A549 (cell line): ENCODE measurements around the gene SAYSD1. TPM values are rescaled to one million over a fixed set of nuclear protein-coding genes. Genes with fewer than 3 reads are reported as not detected.

Experiments used
- ATAC-seq, 2 experiments: fragments of 200-7000 bp in 1 of 2; fragments of >200 bp in 1 of 2; cut with Nextera tagmentation in 1 of 2; cut with Tn5 transposase in 1 of 2; 3 replicates each; pipeline versions ENCODE4 v1.8.0 to v1.9.1; 2018 to 2020; ENCODE audit warnings: mild to moderate bottlenecking in 1 of 2, moderate library complexity in 1 of 2
- CTCF ChIA-PET: fragments of 300-600 bp; sonication (Branson Sonifier 250); formaldehyde crosslinking; extraction: SDS; loops from one replicate; lab custom pipeline; 2021; ENCODE audit warnings: antibody characterized with exemption, inconsistent platforms; lab: Yijun Ruan, JAX
- POLR2A ChIA-PET: fragments of 350-600 bp; formaldehyde crosslinking; extraction: SDS; loops from one replicate; lab custom pipeline; 2021; ENCODE audit warnings: antibody characterized with exemption, inconsistent platforms; lab: Yijun Ruan, JAX
- DNase-seq, 2 experiments: peaks; one replicate each; pipeline versions ENCODE4 v3.0.0 to v3.0.0-alpha.2; 2011 to 2016; ENCODE audit warnings: low read depth in 1 of 2, low spot score in 1 of 2
- FAIRE-seq: peaks from 2 replicates; lab custom pipeline; 2011; peaks lifted over from hg19 to GRCh38; lab: Jason Lieb, UNC
- H3K27ac ChIP-seq, 2 experiments: fragments of >200 bp; sonication (Bioruptor Twin); formaldehyde crosslinking; 3 replicates each; pipeline ENCODE4 v1.5.1; 2016 to 2017
- H3K4me1 ChIP-seq: fragments of >200 bp; sonication (Bioruptor Twin); formaldehyde crosslinking; 3 replicates; pipeline ENCODE4 v1.6.1; 2016
- H3K4me2 ChIP-seq: fragments of >200 bp; sonication (Bioruptor Twin); formaldehyde crosslinking; 3 replicates; pipeline ENCODE4 v1.6.1; 2016
- H3K4me3 ChIP-seq: fragments of >200 bp; sonication (Bioruptor Twin); formaldehyde crosslinking; 3 replicates; pipeline ENCODE4 v1.5.1; 2016
- H3K9me3 ChIP-seq: fragments of >200 bp; sonication (Bioruptor Twin); formaldehyde crosslinking; 3 replicates; pipeline ENCODE4 v1.6.1; 2016
- CEBPB ChIP-seq, 2 experiments: fragments of >200 bp in 1 of 2; sonication (Bioruptor Twin) in 1 of 2; formaldehyde crosslinking in 1 of 2; IDR thresholded peaks; 2 replicates each; pipeline ENCODE4 v1.6.1; 2012 to 2016
- CTCF ChIP-seq: fragments of >200 bp; sonication (Bioruptor Twin); formaldehyde crosslinking; IDR thresholded peaks from 3 replicates; pipeline ENCODE4 v1.5.1; 2016
- EHF ChIP-seq: fragments of 250-450 bp; sonication (Bioruptor Pico); IDR thresholded peaks from 2 replicates; pipeline ENCODE4 v1.5.0; 2020; ENCODE audit warnings: mild to moderate bottlenecking
- FOSB ChIP-seq: fragments of 250-450 bp; sonication (Bioruptor Pico); IDR thresholded peaks from 2 replicates; pipeline ENCODE4 v1.5.0; 2020; ENCODE audit warnings: mild to moderate bottlenecking, moderate library complexity
- GATA3 ChIP-seq: IDR thresholded peaks from 2 replicates; pipeline ENCODE4 v1.6.1; 2012; ENCODE audit warnings: borderline replicate concordance
- HEYL ChIP-seq: fragments of 250-450 bp; sonication (Bioruptor Pico); IDR thresholded peaks from 2 replicates; pipeline ENCODE4 v1.8.0; 2021; ENCODE audit warnings: mild to moderate bottlenecking, moderate library complexity
- HMGXB4 ChIP-seq: fragments of 250-450 bp; sonication (Bioruptor Pico); IDR thresholded peaks from 2 replicates; pipeline ENCODE4 v1.5.0; 2021; ENCODE audit warnings: mild to moderate bottlenecking, moderate library complexity, borderline replicate concordance
- HOXA7 ChIP-seq: fragments of 250-450 bp; sonication (Bioruptor Pico); IDR thresholded peaks from 2 replicates; pipeline ENCODE4 v1.5.0; 2020; ENCODE audit warnings: mild to moderate bottlenecking, moderate library complexity
- HOXB5 ChIP-seq: fragments of 250-450 bp; sonication (Bioruptor Pico); IDR thresholded peaks from 2 replicates; pipeline ENCODE4 v1.5.0; 2020; ENCODE audit warnings: mild to moderate bottlenecking, moderate library complexity
- JUN ChIP-seq, 2 experiments: fragments of >200 bp; sonication (Bioruptor Twin); formaldehyde crosslinking; IDR thresholded peaks; 2 replicates in 1 of 2; 3 replicates in 1 of 2; pipeline ENCODE4 v1.6.1; 2016 to 2017
- KDM1A ChIP-seq: fragments of 200-600 bp; sonication (generic); IDR thresholded peaks from 2 replicates; pipeline ENCODE4 v1.6.1; 2016; ENCODE audit warnings: low read depth, mild to moderate bottlenecking
- KDM5A ChIP-seq: fragments of 200-600 bp; sonication (generic); IDR thresholded peaks from 2 replicates; pipeline ENCODE4 v1.6.1; 2016; ENCODE audit warnings: antibody characterized with exemption, mild to moderate bottlenecking
- MAFK ChIP-seq: fragments of 450-650 bp; IDR thresholded peaks from 2 replicates; pipeline ENCODE4 v1.6.1; 2014; ENCODE audit not compliant: partially characterized antibody
- MAZ ChIP-seq: fragments of 150-350 bp; IDR thresholded peaks from 2 replicates; pipeline ENCODE4 v1.6.1; 2014; ENCODE audit warnings: antibody characterized with exemption, low read depth, low read length, borderline replicate concordance
- PHF8 ChIP-seq: fragments of 200-600 bp; sonication (generic); IDR thresholded peaks from 2 replicates; pipeline ENCODE4 v1.6.1; 2016; ENCODE audit warnings: low read depth, mild to moderate bottlenecking, antibody characterized with exemption, moderate library complexity, borderline replicate concordance
- POLR2A ChIP-seq: IDR thresholded peaks from 2 replicates; pipeline ENCODE4 v1.6.1; 2012; ENCODE audit warnings: mild to moderate bottlenecking, low read length
- POLR2AphosphoS2 ChIP-seq: conservative IDR thresholded peaks from 2 replicates; pipeline ENCODE4 v1.6.1; 2012; ENCODE audit warnings: low read length, improper control_type of control experiment, inconsistent platforms
- RAD21 ChIP-seq, 2 experiments: fragments of >200 bp in 1 of 2; sonication (Bioruptor Twin) in 1 of 2; formaldehyde crosslinking in 1 of 2; IDR thresholded peaks in 1 of 2; conservative IDR thresholded peaks in 1 of 2; 2 replicates in 1 of 2; 3 replicates in 1 of 2; pipeline ENCODE4 v1.6.1; 2012 to 2018; ENCODE audit warnings: inconsistent platforms in 1 of 2
- RARB ChIP-seq: fragments of 250-450 bp; sonication (Bioruptor Pico); IDR thresholded peaks from 2 replicates; pipeline ENCODE4 v1.8.0; 2021; ENCODE audit warnings: mild to moderate bottlenecking, moderate library complexity
- RFX5 ChIP-seq: fragments of 450-650 bp; IDR thresholded peaks from 2 replicates; pipeline ENCODE4 v1.7.1; 2014; ENCODE audit warnings: antibody characterized with exemption, mild to moderate bottlenecking, moderate library complexity
- TFCP2L1 ChIP-seq: fragments of 250-450 bp; sonication (Bioruptor Pico); IDR thresholded peaks from 2 replicates; pipeline ENCODE4 v1.5.0; 2021; ENCODE audit warnings: mild to moderate bottlenecking
- TP53 ChIP-seq: fragments of 250-450 bp; sonication (Bioruptor Pico); IDR thresholded peaks from 2 replicates; pipeline ENCODE4 v1.5.0; 2021; ENCODE audit warnings: mild to moderate bottlenecking, moderate library complexity
- USF2 ChIP-seq: fragments of 450-650 bp; IDR thresholded peaks from 2 replicates; pipeline ENCODE4 v1.6.1; 2014; ENCODE audit warnings: antibody characterized with exemption
- ZC3H11A ChIP-seq: fragments of 450-650 bp; IDR thresholded peaks from 2 replicates; pipeline ENCODE4 v1.6.1; 2014; ENCODE audit warnings: antibody characterized with exemption, mild to moderate bottlenecking
- ZNF302 ChIP-seq: fragments of 250-450 bp; sonication (Bioruptor Pico); IDR thresholded peaks from 2 replicates; pipeline ENCODE4 v1.9.0; 2021; ENCODE audit warnings: inconsistent platforms, mild to moderate bottlenecking, moderate library complexity
- ZSCAN20 ChIP-seq: fragments of 250-450 bp; sonication (Bioruptor Pico); IDR thresholded peaks from 2 replicates; pipeline ENCODE4 v1.8.0; 2022; ENCODE audit warnings: mild to moderate bottlenecking, moderate library complexity
- WGBS: methylation state at CpG from one replicate; pipeline ENCODE4 v1.1.6; 2017; ENCODE audit errors: missing lambda C conversion rate; 5-methylcytosine and 5-hydroxymethylcytosine counted together
- polyA plus RNA-seq, 4 experiments: library from polyadenylated mRNA; depleted of rRNA in 3 of 4; stranded (reverse); fragments of >200 nt; fragmentation: RNase III in 1 of 4; extraction: RNeasy Plus Mini Kit Qiagen cat#74134 plus additional on column Dnase treatment in 1 of 4; gene quantifications; 2 replicates in 3 of 4; 3 replicates in 1 of 4; pipeline ENCODE4 v1.2.3, GENCODE V29; 2011 to 2017
- TF ChIP-seq, protein P1 (sequence below): fragments of 250-450 bp; sonication (Bioruptor Pico); IDR thresholded peaks from 2 replicates; pipeline ENCODE4 v1.5.0; 2020; ENCODE audit warnings: low read depth, mild to moderate bottlenecking, moderate library complexity
- TF ChIP-seq, protein P2 (sequence below): fragments of 200-600 bp; sonication (generic); IDR thresholded peaks from 2 replicates; pipeline ENCODE4 v1.6.1; 2016; ENCODE audit warnings: antibody characterized with exemption, mild to moderate bottlenecking, moderate library complexity

SAYSD1 gene
- polyA plus RNA-seq, 2 of the 4 experiments (the other 2 are of a cell fraction) = 8.1 to 15.6 TPM

GRCh38 chr6:39063526-39063925 is 51.5 kb downstream of the SAYSD1 start:
- DNase-seq (no peak), ATAC-seq (no peak), FAIRE-seq (no peak)
- H3K4me2 ChIP-seq = no peak overlapping the region
- ChIA-PET POLR2A (no interaction called here), CTCF (no interaction called here)
- H3K27ac ChIP-seq = no peak overlapping the region
- WGBS = 8% methylated on average over 1 of the region's 1 CpG
- no peaks in the 10 kb centered on the region for H3K9me3 ChIP-seq
- TF ChIP-seq USF2 = no peak
- TF ChIP-seq TFCP2L1 (CRISPR knock-in tag) = no peak
- TF ChIP-seq HEYL = no peak
- TF ChIP-seq ZC3H11A = no peak
- TF ChIP-seq POLR2A = no peak
- no peak for TF ChIP-seq KDM1A
- TF ChIP-seq, protein P1, sequence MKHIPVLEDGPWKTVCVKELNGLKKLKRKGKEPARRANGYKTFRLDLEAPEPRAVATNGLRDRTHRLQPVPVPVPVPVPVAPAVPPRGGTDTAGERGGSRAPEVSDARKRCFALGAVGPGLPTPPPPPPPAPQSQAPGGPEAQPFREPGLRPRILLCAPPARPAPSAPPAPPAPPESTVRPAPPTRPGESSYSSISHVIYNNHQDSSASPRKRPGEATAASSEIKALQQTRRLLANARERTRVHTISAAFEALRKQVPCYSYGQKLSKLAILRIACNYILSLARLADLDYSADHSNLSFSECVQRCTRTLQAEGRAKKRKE = no peak
- no peak for TF ChIP-seq CTCF
- TF ChIP-seq GATA3 = no peak
- no peak for TF ChIP-seq TP53 (CRISPR knock-in tag)
- TF ChIP-seq MAFK = no peak
- TF ChIP-seq PHF8 = no peak
- TF ChIP-seq CEBPB (IDR thresholded peaks at IDR 0.05) = no peak
- no peak for TF ChIP-seq RAD21 (conservative IDR thresholded peaks at IDR 0.05 in 1 of 2, IDR thresholded peaks at IDR 0.05 in 1 of 2)
- TF ChIP-seq RFX5 = no peak
- TF ChIP-seq JUN (IDR thresholded peaks at IDR 0.05) = no peak
- no peak for TF ChIP-seq EHF (CRISPR knock-in tag)
- no peak for TF ChIP-seq ZNF302
- no peak for TF ChIP-seq HOXB5 (CRISPR knock-in tag)
- TF ChIP-seq, protein P2, sequence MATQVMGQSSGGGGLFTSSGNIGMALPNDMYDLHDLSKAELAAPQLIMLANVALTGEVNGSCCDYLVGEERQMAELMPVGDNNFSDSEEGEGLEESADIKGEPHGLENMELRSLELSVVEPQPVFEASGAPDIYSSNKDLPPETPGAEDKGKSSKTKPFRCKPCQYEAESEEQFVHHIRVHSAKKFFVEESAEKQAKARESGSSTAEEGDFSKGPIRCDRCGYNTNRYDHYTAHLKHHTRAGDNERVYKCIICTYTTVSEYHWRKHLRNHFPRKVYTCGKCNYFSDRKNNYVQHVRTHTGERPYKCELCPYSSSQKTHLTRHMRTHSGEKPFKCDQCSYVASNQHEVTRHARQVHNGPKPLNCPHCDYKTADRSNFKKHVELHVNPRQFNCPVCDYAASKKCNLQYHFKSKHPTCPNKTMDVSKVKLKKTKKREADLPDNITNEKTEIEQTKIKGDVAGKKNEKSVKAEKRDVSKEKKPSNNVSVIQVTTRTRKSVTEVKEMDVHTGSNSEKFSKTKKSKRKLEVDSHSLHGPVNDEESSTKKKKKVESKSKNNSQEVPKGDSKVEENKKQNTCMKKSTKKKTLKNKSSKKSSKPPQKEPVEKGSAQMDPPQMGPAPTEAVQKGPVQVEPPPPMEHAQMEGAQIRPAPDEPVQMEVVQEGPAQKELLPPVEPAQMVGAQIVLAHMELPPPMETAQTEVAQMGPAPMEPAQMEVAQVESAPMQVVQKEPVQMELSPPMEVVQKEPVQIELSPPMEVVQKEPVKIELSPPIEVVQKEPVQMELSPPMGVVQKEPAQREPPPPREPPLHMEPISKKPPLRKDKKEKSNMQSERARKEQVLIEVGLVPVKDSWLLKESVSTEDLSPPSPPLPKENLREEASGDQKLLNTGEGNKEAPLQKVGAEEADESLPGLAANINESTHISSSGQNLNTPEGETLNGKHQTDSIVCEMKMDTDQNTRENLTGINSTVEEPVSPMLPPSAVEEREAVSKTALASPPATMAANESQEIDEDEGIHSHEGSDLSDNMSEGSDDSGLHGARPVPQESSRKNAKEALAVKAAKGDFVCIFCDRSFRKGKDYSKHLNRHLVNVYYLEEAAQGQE = no peak
- H3K4me1 ChIP-seq = no peaks in the 10 kb centered on the region
- no peak overlapping the region for H3K4me3 ChIP-seq

DNA sequence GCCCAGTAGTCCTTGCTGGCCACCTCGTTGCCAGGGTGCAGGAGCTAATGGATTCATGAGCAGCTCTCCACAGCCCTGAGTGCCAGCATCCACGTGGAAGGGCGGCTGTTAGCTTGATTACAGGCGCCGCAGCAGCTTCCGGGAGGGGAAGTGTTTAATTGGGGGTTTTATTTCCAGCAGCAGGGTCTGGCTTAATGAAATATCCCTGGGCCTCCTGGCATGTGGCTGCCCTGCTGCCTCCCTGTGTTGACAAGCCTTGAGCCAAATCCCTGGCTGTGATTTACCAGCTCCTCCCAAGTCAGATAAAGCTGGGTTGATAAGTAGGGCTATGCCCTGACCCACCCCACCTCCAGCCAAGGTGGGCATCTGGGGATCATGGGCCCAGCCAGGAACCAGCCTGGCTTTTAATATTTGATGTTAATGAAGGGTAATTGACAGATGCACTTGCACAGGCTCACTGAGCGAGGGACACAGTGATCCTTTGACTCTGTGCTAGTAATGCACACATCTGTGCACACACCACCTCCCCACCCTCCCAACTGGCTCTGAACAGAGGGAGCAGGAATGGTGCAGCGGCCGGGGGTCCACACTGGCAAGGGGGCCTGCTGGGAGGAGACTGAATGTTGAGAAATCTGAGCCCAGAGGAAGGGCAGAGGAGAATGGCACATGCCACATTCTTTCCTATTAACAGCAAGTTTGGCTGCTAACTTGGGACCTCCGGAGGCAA is 52.8 kb downstream of the SAYSD1 start:
- ATAC-seq (no peak), FAIRE-seq (no peak), DNase-seq (no peak)
- WGBS = 29% methylated on average over 8 of the region's 10 CpGs
- ChIA-PET POLR2A (no interaction called here), CTCF (no interaction called here)
- Histone ChIP-seq H3K4me2 (no peak overlapping the region), H3K27ac (no peak overlapping the region), H3K9me3 (no peaks in the 10 kb centered on the region), H3K4me3 (no peak overlapping the region), H3K4me1 (no peaks in the 10 kb centered on the region)
- TF ChIP-seq HMGXB4 (CRISPR knock-in tag) = no peak
- TF ChIP-seq MAZ = no peak
- no peak for TF ChIP-seq FOSB (CRISPR knock-in tag)
- no peak for TF ChIP-seq KDM5A
- no peak for TF ChIP-seq RARB (CRISPR knock-in tag)
- TF ChIP-seq, protein P1 = no peak
- no peak for TF ChIP-seq HOXA7 (CRISPR knock-in tag)
- TF ChIP-seq ZSCAN20 = no peak
- no peak for TF ChIP-seq ZNF302
- no peak for TF ChIP-seq POLR2AphosphoS2
